Ovary (tissue), 3 donors: ENCODE results near the gene FTO.

Experiments used
- CTCF ChIP-seq, 3 donors: fragments of 450-650 bp in 2 of 3; fragments of 200-600 bp in 1 of 3; IDR thresholded peaks; one replicate each; pipeline versions ENCODE4 v1.5.1 to v1.8.0; 2016 to 2022; ENCODE audit warnings: antibody characterized with exemption in 3 of 3, mild to moderate bottlenecking in 1 of 3
- EP300 ChIP-seq: sonication (generic); formaldehyde crosslinking; IDR thresholded peaks from one replicate; pipeline ENCODE4 v1.6.1; 2017; ENCODE audit warnings: antibody characterized with exemption
- POLR2A ChIP-seq: fragments of 450-650 bp; IDR thresholded peaks from one replicate; pipeline ENCODE4 v1.6.1; 2017; ENCODE audit warnings: antibody characterized with exemption, mild to moderate bottlenecking, moderate library complexity
- donor health status: DM: no; HTN: no; CAD: no.

GRCh38 chr16:53884748-53885147 is 180.8 kb downstream of the FTO start:
- TF ChIP-seq CTCF (IDR thresholded peaks at IDR 0.05) (no peak), EP300 (no peak), POLR2A (no peak)
